AG09309 (cell line): ENCODE results near the gene TNIP1.
A peak's percentile ranks its signal among the peaks of the same experiment; 100 is the strongest.

ENCODE experiments used
- DNase-seq: peaks from one replicate; pipeline ENCODE4 v3.0.0-alpha.2; 2010; ENCODE audit warnings: low read depth
- H3K4me3 ChIP-seq: 2 replicates; pipeline ENCODE4 v1.5.1; 2011; ENCODE audit warnings: mild to moderate bottlenecking, low read depth, low read length, moderate library complexity; ENCODE audit not compliant: control insufficient read depth
- CTCF ChIP-seq: IDR thresholded peaks from 2 replicates; pipeline ENCODE4 v1.5.1; 2011; ENCODE audit warnings: mild to moderate bottlenecking, low read depth, low read length, inconsistent platforms; ENCODE audit not compliant: insufficient read depth, control insufficient read depth; ENCODE audit errors: missing control alignments

TNIP1 gene

GRCh38 chr5:151048526-151048925 lies 32.3 kb downstream of the TNIP1 start:
- no peak for DNase-seq
- peak; percentile 55 for TF ChIP-seq CTCF
- no peak overlapping the region for H3K4me3 ChIP-seq

GRCh38 chr5:151047814-151048425 lies 32.9 kb downstream of the TNIP1 start:
- peak; percentile 87 for TF ChIP-seq CTCF
- H3K4me3 ChIP-seq, result no peak overlapping the region
- no peak for DNase-seq

- DNase-seq, result no peak
- no peak overlapping the region for H3K4me3 ChIP-seq
- TF ChIP-seq CTCF, result no peak
Measured at GRCh38 chr5:151042453-151043093, 38.3 kb downstream of the TNIP1 start.

GRCh38 chr5:151041577-151042268 lies 39.1 kb downstream of the TNIP1 start:
- TF ChIP-seq CTCF, result no peak
- DNase-seq, result no peak
- no peak overlapping the region for H3K4me3 ChIP-seq

- no peak for DNase-seq
- no peak overlapping the region for H3K4me3 ChIP-seq
- TF ChIP-seq CTCF, result no peak
Measured at GRCh38 chr5:151040211-151040747, 40.6 kb downstream of the TNIP1 start.

- no peak for DNase-seq
- H3K4me3 ChIP-seq, result no peak overlapping the region
- TF ChIP-seq CTCF, result no peak
Measured at GRCh38 chr5:151039665-151040064, 41.2 kb downstream of the TNIP1 start.
